AG09309 (cell line): ENCODE measurements around the gene EGR1.

Experiments
- DNase-seq: peaks from one replicate; pipeline ENCODE4 v3.0.0-alpha.2; 2010; ENCODE audit warnings: low read depth
- H3K4me3 ChIP-seq: 2 replicates; pipeline ENCODE4 v1.5.1; 2011; ENCODE audit warnings: mild to moderate bottlenecking, low read depth, low read length, moderate library complexity; ENCODE audit not compliant: control insufficient read depth
- CTCF ChIP-seq: IDR thresholded peaks from 2 replicates; pipeline ENCODE4 v1.5.1; 2011; ENCODE audit warnings: mild to moderate bottlenecking, low read depth, low read length, inconsistent platforms; ENCODE audit not compliant: insufficient read depth, control insufficient read depth; ENCODE audit errors: missing control alignments

Gene EGR1

GRCh38 chr5:138466125-138466899, 1.0 kb downstream of the EGR1 start:
- no peak for TF ChIP-seq CTCF
- DNase-seq, result peak; percentile 18
- H3K4me3 ChIP-seq, result peak overlapping the region; percentile 58

GRCh38 chr5:138466900-138467710, 1.8 kb downstream of the EGR1 start:
- H3K4me3 ChIP-seq, result peak overlapping the region; percentile 58
- peak; percentile 18 for DNase-seq
- no peak for TF ChIP-seq CTCF

- H3K4me3 ChIP-seq, result no peak overlapping the region; the same call in none of the 2 replicates
- peak; percentile 14 for DNase-seq
- no peak for TF ChIP-seq CTCF
These were observed 2.4 kb downstream of the EGR1 start for GRCh38 chr5:138467711-138468132.

GRCh38 chr5:138468133-138468965, 3.1 kb downstream of the EGR1 start:
- peak; percentile 35 for DNase-seq
- no peak overlapping the region for H3K4me3 ChIP-seq
- TF ChIP-seq CTCF, result no peak

GRCh38 chr5:138468966-138469539, 3.8 kb downstream of the EGR1 start:
- TF ChIP-seq CTCF, result no peak
- H3K4me3 ChIP-seq, result no peak overlapping the region
- DNase-seq, result peak; percentile 64
